Astrocyte (in vitro differentiated cells and primary cell): Measurements from ENCODE around the gene SDE2. TPM values are rescaled to one million over a fixed set of nuclear protein-coding genes. Genes with fewer than 3 reads are reported as not detected.

ENCODE experiments used
- DNase-seq: peaks from one replicate; pipeline ENCODE4 v3.0.0-alpha.2; 2010; ENCODE audit warnings: low read depth
- FAIRE-seq: peaks from 2 replicates; lab custom pipeline; 2011; peaks lifted over from hg19 to GRCh38; lab: Jason Lieb, UNC
- H2AFZ ChIP-seq: 2 replicates; pipeline ENCODE4 v1.6.0; 2012; ENCODE audit warnings: low read depth, low read length, inconsistent platforms
- H3K27ac ChIP-seq: 2 replicates; pipeline ENCODE4 v1.5.1; 2011; ENCODE audit warnings: low read depth, low read length, inconsistent platforms
- H3K27me3 ChIP-seq: 2 replicates; pipeline ENCODE4 v1.6.0; 2011; ENCODE audit warnings: low read length, inconsistent platforms; ENCODE audit not compliant: insufficient read depth
- H3K36me3 ChIP-seq: 2 replicates; pipeline ENCODE4 v1.5.1; 2011; ENCODE audit warnings: low read length, inconsistent platforms; ENCODE audit not compliant: insufficient read depth
- H3K4me1 ChIP-seq: 2 replicates; pipeline ENCODE4 v1.5.1; 2011; ENCODE audit warnings: low read length, inconsistent platforms; ENCODE audit not compliant: insufficient read depth
- H3K4me2 ChIP-seq: 2 replicates; pipeline ENCODE4 v1.6.0; 2012; ENCODE audit warnings: low read length, inconsistent platforms
- H3K4me3 ChIP-seq: 2 replicates; pipeline ENCODE4 v1.5.1; 2011; ENCODE audit warnings: low read depth, mild to moderate bottlenecking, low read length, inconsistent platforms; ENCODE audit not compliant: insufficient read depth
- H3K79me2 ChIP-seq: 2 replicates; pipeline ENCODE4 v1.6.0; 2012; ENCODE audit warnings: mild to moderate bottlenecking, low read length, inconsistent platforms; ENCODE audit not compliant: insufficient read depth
- H3K9ac ChIP-seq: 2 replicates; pipeline ENCODE4 v1.6.0; 2012; ENCODE audit warnings: mild to moderate bottlenecking, low read length, inconsistent platforms
- H3K9me3 ChIP-seq: 2 replicates; pipeline ENCODE4 v1.5.1; 2012; ENCODE audit warnings: low read depth, mild to moderate bottlenecking, low read length, inconsistent platforms; ENCODE audit not compliant: insufficient read depth
- H4K20me1 ChIP-seq: 2 replicates; pipeline ENCODE4 v1.6.0; 2012; ENCODE audit warnings: low read length, inconsistent platforms; ENCODE audit not compliant: insufficient read depth
- H3K27ac Mint-ChIP-seq: one replicate; pipeline ENCODE4 v1.8.0; 2021; ENCODE audit warnings: mild to moderate bottlenecking, mixed read lengths; ENCODE audit not compliant: unreplicated experiment
- H3K27me3 Mint-ChIP-seq: one replicate; pipeline ENCODE4 v1.8.0; 2021; ENCODE audit warnings: low read depth, mixed read lengths; ENCODE audit not compliant: unreplicated experiment
- H3K36me3 Mint-ChIP-seq: one replicate; pipeline ENCODE4 v1.8.0; 2021; ENCODE audit warnings: low read depth, mixed read lengths; ENCODE audit not compliant: unreplicated experiment
- H3K4me1 Mint-ChIP-seq: one replicate; pipeline ENCODE4 v1.8.0; 2021; ENCODE audit warnings: low read depth, mixed read lengths; ENCODE audit not compliant: unreplicated experiment
- H3K4me3 Mint-ChIP-seq: one replicate; pipeline ENCODE4 v1.8.0; 2021; ENCODE audit warnings: mild to moderate bottlenecking, moderate library complexity, mixed read lengths; ENCODE audit not compliant: unreplicated experiment
- H3K9me3 Mint-ChIP-seq: one replicate; pipeline ENCODE4 v1.8.0; 2021; ENCODE audit warnings: mild to moderate bottlenecking, mixed read lengths; ENCODE audit not compliant: unreplicated experiment
- EZH2 ChIP-seq: IDR thresholded peaks from 2 replicates; pipeline ENCODE4 v1.6.1; 2012; ENCODE audit warnings: mild to moderate bottlenecking, low read length, inconsistent platforms; ENCODE audit not compliant: insufficient read depth
- total RNA-seq: library from RNA; stranded (reverse); gene quantifications from 2 replicates; pipeline ENCODE4 v1.2.1, GENCODE V29; 2021
- TF ChIP-seq, protein P1 (sequence below): IDR thresholded peaks from 2 replicates; pipeline ENCODE4 v1.5.1; 2011; ENCODE audit warnings: low read depth, mild to moderate bottlenecking, inconsistent platforms, low read length, moderate library complexity; ENCODE audit not compliant: insufficient read depth

The SDE2 gene
- total RNA-seq, 1 donor from 2014 or later, result 25.3 TPM

GRCh38 chr1:225942574-225942973 lies 56.6 kb downstream of the SDE2 start:
- H3K9ac ChIP-seq, result no peak overlapping the region
- H2AFZ ChIP-seq, result no peak overlapping the region
- FAIRE-seq (no peak), DNase-seq (no peak)
- H3K27ac ChIP-seq, result no peak overlapping the region
- no peak overlapping the region for H3K27ac Mint-ChIP-seq
- H3K9me3 ChIP-seq, result no peaks in the 10 kb centered on the region
- H3K4me1 Mint-ChIP-seq, result peaks cover 10% of the 10 kb centered on the region
- H3K4me3 ChIP-seq, result no peak overlapping the region
- H4K20me1 ChIP-seq, result no peaks in the 10 kb centered on the region
- H3K36me3 ChIP-seq, result no peaks in the 10 kb centered on the region
- no peaks in the 10 kb centered on the region for H3K79me2 ChIP-seq
- no peak overlapping the region for H3K4me2 ChIP-seq
- H3K36me3 Mint-ChIP-seq, result no peaks in the 10 kb centered on the region
- TF ChIP-seq, protein P1, sequence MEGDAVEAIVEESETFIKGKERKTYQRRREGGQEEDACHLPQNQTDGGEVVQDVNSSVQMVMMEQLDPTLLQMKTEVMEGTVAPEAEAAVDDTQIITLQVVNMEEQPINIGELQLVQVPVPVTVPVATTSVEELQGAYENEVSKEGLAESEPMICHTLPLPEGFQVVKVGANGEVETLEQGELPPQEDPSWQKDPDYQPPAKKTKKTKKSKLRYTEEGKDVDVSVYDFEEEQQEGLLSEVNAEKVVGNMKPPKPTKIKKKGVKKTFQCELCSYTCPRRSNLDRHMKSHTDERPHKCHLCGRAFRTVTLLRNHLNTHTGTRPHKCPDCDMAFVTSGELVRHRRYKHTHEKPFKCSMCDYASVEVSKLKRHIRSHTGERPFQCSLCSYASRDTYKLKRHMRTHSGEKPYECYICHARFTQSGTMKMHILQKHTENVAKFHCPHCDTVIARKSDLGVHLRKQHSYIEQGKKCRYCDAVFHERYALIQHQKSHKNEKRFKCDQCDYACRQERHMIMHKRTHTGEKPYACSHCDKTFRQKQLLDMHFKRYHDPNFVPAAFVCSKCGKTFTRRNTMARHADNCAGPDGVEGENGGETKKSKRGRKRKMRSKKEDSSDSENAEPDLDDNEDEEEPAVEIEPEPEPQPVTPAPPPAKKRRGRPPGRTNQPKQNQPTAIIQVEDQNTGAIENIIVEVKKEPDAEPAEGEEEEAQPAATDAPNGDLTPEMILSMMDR, result no peak
- TF ChIP-seq EZH2, result no peak
- H3K27me3 ChIP-seq, result no peaks in the 10 kb centered on the region
- H3K4me3 Mint-ChIP-seq, result no peak overlapping the region
- no peaks in the 10 kb centered on the region for H3K4me1 ChIP-seq
- H3K27me3 Mint-ChIP-seq, result peaks cover 19% of the 10 kb centered on the region
- peaks cover 1% of the 10 kb centered on the region for H3K9me3 Mint-ChIP-seq

DNA sequence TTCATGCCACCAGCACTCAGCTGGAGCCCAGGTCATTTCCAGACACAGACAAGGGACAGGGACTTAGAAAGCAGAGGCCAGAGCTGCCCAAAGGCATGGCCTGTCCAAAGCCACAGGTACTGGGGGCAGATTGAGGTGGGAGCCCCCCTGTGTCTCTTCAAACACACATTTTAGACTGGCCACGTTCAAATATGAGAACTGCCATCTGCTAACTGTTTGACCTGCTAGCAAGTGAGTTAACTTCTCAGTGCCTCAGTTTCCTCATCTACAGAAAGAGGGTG lies 57.3 kb downstream of the SDE2 start:
- Mint-ChIP-seq H3K9me3 (peaks cover 1% of the 10 kb centered on the region), H3K27me3 (peaks cover 18% of the 10 kb centered on the region), H3K36me3 (no peaks in the 10 kb centered on the region), H3K4me3 (no peak overlapping the region), H3K4me1 (peaks cover 10% of the 10 kb centered on the region), H3K27ac (peak overlapping the region; percentile 75)
- Histone ChIP-seq H3K9me3 (no peaks in the 10 kb centered on the region), H3K36me3 (no peaks in the 10 kb centered on the region), H3K9ac (no peak overlapping the region), H4K20me1 (no peaks in the 10 kb centered on the region), H3K27ac (no peak overlapping the region), H3K27me3 (no peaks in the 10 kb centered on the region), H3K4me2 (no peak overlapping the region), H3K4me3 (no peak overlapping the region), H2AFZ (no peak overlapping the region), H3K4me1 (no peaks in the 10 kb centered on the region), H3K79me2 (no peaks in the 10 kb centered on the region)
- DNase-seq (no peak), FAIRE-seq (no peak)
- TF ChIP-seq, protein P1, result no peak
- TF ChIP-seq EZH2, result no peak

- Histone ChIP-seq H4K20me1 (no peaks in the 10 kb centered on the region), H3K4me2 (no peak within 1 kb of the TSS), H3K4me1 (no peaks in the 10 kb centered on the region), H3K79me2 (no peaks in the 10 kb centered on the region), H3K9me3 (no peaks in the 10 kb centered on the region), H3K36me3 (no peaks in the 10 kb centered on the region), H3K27ac (no peak within 1 kb of the TSS), H3K27me3 (no peaks in the 10 kb centered on the region), H2AFZ (no peak within 1 kb of the TSS), H3K4me3 (no peak within 1 kb of the TSS), H3K9ac (no peak within 1 kb of the TSS)
- FAIRE-seq (no peak), DNase-seq (no peak)
- peaks cover 18% of the 10 kb centered on the region for H3K27me3 Mint-ChIP-seq
- H3K36me3 Mint-ChIP-seq, result no peaks in the 10 kb centered on the region
- peak within 1 kb of the TSS; percentile 75 for H3K27ac Mint-ChIP-seq
- peaks cover 1% of the 10 kb centered on the region for H3K9me3 Mint-ChIP-seq
- no peak within 1 kb of the TSS for H3K4me3 Mint-ChIP-seq
- TF ChIP-seq, protein P1, result no peak
- no peak for TF ChIP-seq EZH2
- H3K4me1 Mint-ChIP-seq, result peaks cover 10% of the 10 kb centered on the region
These were observed 57.8 kb downstream of the SDE2 start, which contains the start of gene LEFTY2 for GRCh38 chr1:225941187-225941941. TSS of gene LEFTY2 (minus strand) at chr1:225941220. CDS start at chr1:225941140, 80 bp downstream.
